ENCODE results near the gene MUSTN1.

- TF ChIP-seq ATF3 (IDR thresholded peaks at IDR 0.05) (no peak), REST (IDR thresholded peaks at IDR 0.05) (no peak)
- TF ChIP-seq, protein P1, sequence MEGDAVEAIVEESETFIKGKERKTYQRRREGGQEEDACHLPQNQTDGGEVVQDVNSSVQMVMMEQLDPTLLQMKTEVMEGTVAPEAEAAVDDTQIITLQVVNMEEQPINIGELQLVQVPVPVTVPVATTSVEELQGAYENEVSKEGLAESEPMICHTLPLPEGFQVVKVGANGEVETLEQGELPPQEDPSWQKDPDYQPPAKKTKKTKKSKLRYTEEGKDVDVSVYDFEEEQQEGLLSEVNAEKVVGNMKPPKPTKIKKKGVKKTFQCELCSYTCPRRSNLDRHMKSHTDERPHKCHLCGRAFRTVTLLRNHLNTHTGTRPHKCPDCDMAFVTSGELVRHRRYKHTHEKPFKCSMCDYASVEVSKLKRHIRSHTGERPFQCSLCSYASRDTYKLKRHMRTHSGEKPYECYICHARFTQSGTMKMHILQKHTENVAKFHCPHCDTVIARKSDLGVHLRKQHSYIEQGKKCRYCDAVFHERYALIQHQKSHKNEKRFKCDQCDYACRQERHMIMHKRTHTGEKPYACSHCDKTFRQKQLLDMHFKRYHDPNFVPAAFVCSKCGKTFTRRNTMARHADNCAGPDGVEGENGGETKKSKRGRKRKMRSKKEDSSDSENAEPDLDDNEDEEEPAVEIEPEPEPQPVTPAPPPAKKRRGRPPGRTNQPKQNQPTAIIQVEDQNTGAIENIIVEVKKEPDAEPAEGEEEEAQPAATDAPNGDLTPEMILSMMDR (IDR thresholded peaks at IDR 0.05; ENCODE audit: low read depth, low read length, missing input control), result no peak
Measured at GRCh38 chr3:52817860-52818259, 17.0 kb downstream of the MUSTN1 start.

Measured in liver (tissue), 3 donors.